ENCODE measurements around the gene RALA.
A peak's percentile ranks its signal among the peaks of the same experiment; 100 is the strongest.

Gene RALA

GRCh38 chr7:39609935-39610263, 13.5 kb upstream of the RALA start:
- Histone ChIP-seq H3K27me3 (ENCODE audit: insufficient read depth, low read length) (0 out of 2 replicates have a peak, but pooled peaks cover 4% of the 10 kb centered on the region), H2AFZ (ENCODE audit: low read length) (no peak overlapping the region), H4K20me1 (ENCODE audit: insufficient read depth, low read length) (no peaks in the 10 kb centered on the region), H3K79me2 (ENCODE audit: insufficient read depth, low read length) (no peaks in the 10 kb centered on the region), H3K4me3 (ENCODE audit: low read depth, low read length, poor library complexity, severe bottlenecking) (peak overlapping the region; percentile 24), H3K9ac (ENCODE audit: low read length) (no peak overlapping the region), H3K9me3 (ENCODE audit: low read length) (no peaks in the 10 kb centered on the region), H3K4me1 (ENCODE audit: insufficient read depth, low read length, severe bottlenecking) (no peaks in the 10 kb centered on the region), H3K4me2 (ENCODE audit: low read length) (peak overlapping the region; percentile 17), H3K36me3 (ENCODE audit: insufficient read depth, low read length) (no peaks in the 10 kb centered on the region), H3K27ac (ENCODE audit: low read depth, low read length, poor library complexity, severe bottlenecking) (no peak overlapping the region), H3F3A (ENCODE audit: insufficient read depth, low read length) (no peaks in the 10 kb centered on the region), H3K9me2 (ENCODE audit: low read depth, low read length) (no peaks in the 10 kb centered on the region)
- no peak for TF ChIP-seq EZH2 (IDR thresholded peaks at IDR 0.05; ENCODE audit: borderline replicate concordance, low read length)

- H3F3A ChIP-seq (ENCODE audit: insufficient read depth, low read length) = no peaks in the 10 kb centered on the region
- H3K9me2 ChIP-seq (ENCODE audit: low read depth, low read length) = no peaks in the 10 kb centered on the region
- H3K79me2 ChIP-seq (ENCODE audit: insufficient read depth, low read length) = no peaks in the 10 kb centered on the region
- H2AFZ ChIP-seq (ENCODE audit: low read length) = no peak overlapping the region
- H3K4me2 ChIP-seq (ENCODE audit: low read length) = no peak overlapping the region
- no peaks in the 10 kb centered on the region for H3K4me1 ChIP-seq (ENCODE audit: insufficient read depth, low read length, severe bottlenecking)
- no peaks in the 10 kb centered on the region for H3K36me3 ChIP-seq (ENCODE audit: insufficient read depth, low read length)
- H3K9me3 ChIP-seq (ENCODE audit: low read length) = no peaks in the 10 kb centered on the region
- H3K27me3 ChIP-seq (ENCODE audit: insufficient read depth, low read length) = 0 out of 2 replicates have a peak, but pooled peaks cover 4% of the 10 kb centered on the region
- H3K27ac ChIP-seq (ENCODE audit: low read depth, low read length, poor library complexity, severe bottlenecking) = no peak overlapping the region
- H3K4me3 ChIP-seq (ENCODE audit: low read depth, low read length, poor library complexity, severe bottlenecking) = no peak overlapping the region
- no peak overlapping the region for H3K9ac ChIP-seq (ENCODE audit: low read length)
- no peak for TF ChIP-seq CTCF (IDR thresholded peaks at IDR 0.05; ENCODE audit: low read length)
- TF ChIP-seq EZH2 (IDR thresholded peaks at IDR 0.05; ENCODE audit: borderline replicate concordance, low read length) = no peak
- H4K20me1 ChIP-seq (ENCODE audit: insufficient read depth, low read length) = no peaks in the 10 kb centered on the region
Measured at GRCh38 chr7:39613577-39613976, 9.8 kb upstream of the RALA start.

- Histone ChIP-seq H3F3A (ENCODE audit: insufficient read depth, low read length) (no peaks in the 10 kb centered on the region), H3K4me2 (ENCODE audit: low read length) (no peak overlapping the region), H3K9ac (ENCODE audit: low read length) (no peak overlapping the region), H3K4me3 (ENCODE audit: low read depth, low read length, poor library complexity, severe bottlenecking) (no peak overlapping the region), H3K9me3 (ENCODE audit: low read length) (no peaks in the 10 kb centered on the region), H3K36me3 (ENCODE audit: insufficient read depth, low read length) (no peaks in the 10 kb centered on the region), H3K79me2 (ENCODE audit: insufficient read depth, low read length) (no peaks in the 10 kb centered on the region), H2AFZ (ENCODE audit: low read length) (no peak overlapping the region), H3K27ac (ENCODE audit: low read depth, low read length, poor library complexity, severe bottlenecking) (no peak overlapping the region), H3K4me1 (ENCODE audit: insufficient read depth, low read length, severe bottlenecking) (no peaks in the 10 kb centered on the region), H4K20me1 (ENCODE audit: insufficient read depth, low read length) (no peaks in the 10 kb centered on the region), H3K9me2 (ENCODE audit: low read depth, low read length) (no peaks in the 10 kb centered on the region), H3K27me3 (ENCODE audit: insufficient read depth, low read length) (0 out of 2 replicates have a peak, but pooled peaks cover 4% of the 10 kb centered on the region)
- TF ChIP-seq EZH2 (IDR thresholded peaks at IDR 0.05; ENCODE audit: borderline replicate concordance, low read length) (no peak), CTCF (IDR thresholded peaks at IDR 0.05; ENCODE audit: low read length) (no peak)
Measured at GRCh38 chr7:39614299-39614698, 9.1 kb upstream of the RALA start.

- no peaks in the 10 kb centered on the region for H3K9me3 ChIP-seq (ENCODE audit: low read length)
- H3K27me3 ChIP-seq (ENCODE audit: insufficient read depth, low read length) = 0 out of 2 replicates have a peak, but pooled peaks cover 4% of the 10 kb centered on the region
- H3K9me2 ChIP-seq (ENCODE audit: low read depth, low read length) = no peaks in the 10 kb centered on the region
- no peak overlapping the region for H2AFZ ChIP-seq (ENCODE audit: low read length)
- no peaks in the 10 kb centered on the region for H3K79me2 ChIP-seq (ENCODE audit: insufficient read depth, low read length)
- H3K4me1 ChIP-seq (ENCODE audit: insufficient read depth, low read length, severe bottlenecking) = no peaks in the 10 kb centered on the region
- H3K27ac ChIP-seq (ENCODE audit: low read depth, low read length, poor library complexity, severe bottlenecking) = no peak overlapping the region
- no peaks in the 10 kb centered on the region for H4K20me1 ChIP-seq (ENCODE audit: insufficient read depth, low read length)
- no peak overlapping the region for H3K4me2 ChIP-seq (ENCODE audit: low read length)
- no peak overlapping the region for H3K9ac ChIP-seq (ENCODE audit: low read length)
- no peaks in the 10 kb centered on the region for H3K36me3 ChIP-seq (ENCODE audit: insufficient read depth, low read length)
- no peak overlapping the region for H3K4me3 ChIP-seq (ENCODE audit: low read depth, low read length, poor library complexity, severe bottlenecking)
- no peak for TF ChIP-seq CTCF (IDR thresholded peaks at IDR 0.05; ENCODE audit: low read length)
- TF ChIP-seq EZH2 (IDR thresholded peaks at IDR 0.05; ENCODE audit: borderline replicate concordance, low read length) = no peak
- H3F3A ChIP-seq (ENCODE audit: insufficient read depth, low read length) = no peaks in the 10 kb centered on the region
Measured at GRCh38 chr7:39615350-39615975, 7.9 kb upstream of the RALA start.
